ENCODE measurements around the gene DUSP8. TPM values are rescaled to one million over a fixed set of nuclear protein-coding genes. Genes with fewer than 3 reads are reported as not detected.
A peak's percentile ranks its signal among the peaks of the same experiment; 100 is the strongest.

DUSP8 gene
- total and polyA plus RNA-seq, 11 donors, result 9.8 to 29.9 (median 16.5) TPM

- 89 to 93% (median 92%) methylated on average over 15 to 17 of the region's 17 CpGs for WGBS, 4 donors
Measured at GRCh38 chr11:1519028-1520010, 52.8 kb downstream of the DUSP8 start.

GRCh38 chr11:1518301-1518700, 53.8 kb downstream of the DUSP8 start:
- peaks cover 15 to 95% (median 67%) of the 10 kb centered on the region in 12 donors for H3K4me1 ChIP-seq
- peaks cover 0 to 6% (median 0%) of the 10 kb centered on the region in 9 donors for H3K36me3 ChIP-seq
- WGBS, 4 donors, result 90 to 94% (median 93%) methylated on average over 23 of the region's 23 CpGs
- TF ChIP-seq POLR2A (IDR thresholded peaks at IDR 0.05) (no peak), CTCF (IDR thresholded peaks at IDR 0.05) (no peak)
- peak in 1 of 5 donors; percentile 41 for DNase-seq
- ATAC-seq, result no peak
- no peak overlapping the region for H3K27ac ChIP-seq
- H3K9me3 ChIP-seq, result no peaks in the 10 kb centered on the region
- intact Hi-C loops (cut with DNase I), result loop anchor here in 9 of 10 donors (5.0 to 10.0 kb wide), 12 partner anchors 51 to 316 kb away; partner anchors contain the start of genes TOLLIP (in 3 of the 9) and BRSK2 (in 1 of the 9)
- H3K4me3 ChIP-seq, result no peak overlapping the region
- no peaks in the 10 kb centered on the region for H3K27me3 ChIP-seq

More at GRCh38 chr11:1519028-1520010, 52.8 kb downstream of the DUSP8 start:
- Histone ChIP-seq H3K4me3 (no peak overlapping the region), H3K27ac (no peak overlapping the region), H3K27me3 (no peaks in the 10 kb centered on the region), H3K36me3 (peaks cover 0 to 6% (median 0%) of the 10 kb centered on the region in 9 donors), H3K4me1 (peaks cover 10 to 88% (median 62%) of the 10 kb centered on the region in 12 donors), H3K9me3 (no peaks in the 10 kb centered on the region)
- intact Hi-C loops (cut with DNase I), result loop anchor here in 9 of 10 donors (5.0 to 10.0 kb wide), 12 partner anchors 52 to 317 kb away; partner anchors contain the start of genes TOLLIP (in 3 of the 9) and BRSK2 (in 1 of the 9)
- no peak for ATAC-seq
- TF ChIP-seq CTCF (IDR thresholded peaks at IDR 0.05) (no peak), POLR2A (IDR thresholded peaks at IDR 0.05) (no peak)
- DNase-seq, result peak in 2 of 5 donors; percentile 9 to 29

DNA sequence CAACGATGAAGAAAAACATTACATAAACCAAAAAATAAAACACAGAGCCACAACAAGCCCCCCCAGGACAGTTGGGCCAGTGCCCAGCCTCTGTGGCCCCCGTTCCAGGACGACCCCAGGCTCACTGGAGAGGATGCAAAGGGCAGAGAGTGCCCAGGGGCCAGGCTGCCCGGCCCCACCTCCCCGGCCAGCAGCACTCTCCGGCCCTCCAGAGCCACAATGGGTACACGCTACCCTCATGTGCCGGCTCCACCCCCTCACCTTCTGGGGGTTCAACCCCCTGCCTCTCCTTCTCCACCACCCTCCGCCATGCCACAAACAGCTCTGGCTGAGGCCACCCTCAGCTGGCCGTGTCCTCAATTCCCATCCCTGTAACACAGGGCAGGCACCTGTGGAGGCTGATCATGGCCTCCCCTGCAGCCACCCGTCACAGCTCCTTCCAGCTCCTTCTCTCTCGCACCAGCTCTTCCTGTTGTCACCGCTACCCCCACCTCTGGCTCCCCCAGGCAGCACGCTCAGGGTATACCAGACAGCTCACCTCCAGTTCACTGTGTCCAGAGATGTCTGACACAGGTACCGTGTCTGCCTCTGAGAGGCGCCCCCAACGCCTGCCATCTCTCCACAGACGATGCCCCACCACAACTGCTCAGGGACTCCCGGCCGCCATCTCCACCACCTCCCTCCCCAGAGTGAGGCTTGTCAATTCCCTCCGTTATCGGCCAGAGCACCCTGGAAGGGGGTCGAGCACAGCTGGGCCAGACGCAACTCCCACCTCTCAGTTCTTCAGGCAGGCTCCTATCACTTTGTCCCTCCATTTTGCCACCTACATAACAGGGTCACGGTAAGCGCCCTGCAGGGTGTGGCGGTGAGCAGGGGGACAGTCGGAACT, 54.7 kb downstream of the DUSP8 start:
- Histone ChIP-seq H3K27ac (no peak overlapping the region), H3K4me3 (no peak overlapping the region), H3K4me1 (peaks cover 15 to 93% (median 65%) of the 10 kb centered on the region in 12 donors), H3K36me3 (peaks cover 0 to 6% (median 0%) of the 10 kb centered on the region in 9 donors), H3K9me3 (no peaks in the 10 kb centered on the region), H3K27me3 (no peaks in the 10 kb centered on the region)
- TF ChIP-seq CTCF (IDR thresholded peaks at IDR 0.05) (no peak), POLR2A (IDR thresholded peaks at IDR 0.05) (no peak)
- no peak for ATAC-seq
- peak in 2 of 5 donors; percentile 18 to 52 for DNase-seq
- WGBS, 4 donors, result 84 to 87% (median 85%) methylated on average over 28 of the region's 28 CpGs
- intact Hi-C loops (cut with DNase I), result loop anchor here in 9 of 10 donors (5.0 to 10.0 kb wide), 12 partner anchors 50 to 315 kb away; partner anchors contain the start of genes TOLLIP (in 3 of the 9) and BRSK2 (in 1 of the 9)
